HEK293T (cell line): ENCODE results near the gene CHD2.

Experiments used
- ARNT ChIP-seq: fragments of 450-650 bp; IDR thresholded peaks from 2 replicates; pipeline ENCODE4 v1.6.1; 2017; ENCODE audit warnings: mild to moderate bottlenecking
- BHLHE40 ChIP-seq: fragments of 450-650 bp; IDR thresholded peaks from 2 replicates; pipeline ENCODE4 v1.6.1; 2016; ENCODE audit warnings: mild to moderate bottlenecking, moderate library complexity, borderline replicate concordance
- CTBP1 ChIP-seq: fragments of 450-650 bp; IDR thresholded peaks from 2 replicates; pipeline ENCODE4 v1.6.1; 2016; ENCODE audit warnings: borderline replicate concordance
- ELF4 ChIP-seq: fragments of 450-650 bp; IDR thresholded peaks from 2 replicates; pipeline ENCODE4 v1.6.1; 2017; ENCODE audit warnings: antibody characterized with exemption
- FOXA1 ChIP-seq: fragments of 450-650 bp; IDR thresholded peaks from 2 replicates; pipeline ENCODE4 v1.6.1; 2016; ENCODE audit warnings: mild to moderate bottlenecking
- FOXM1 ChIP-seq: fragments of 450-650 bp; IDR thresholded peaks from 2 replicates; pipeline ENCODE4 v1.6.1; 2017; ENCODE audit warnings: mild to moderate bottlenecking, borderline replicate concordance
- HDGF ChIP-seq: fragments of 450-650 bp; IDR thresholded peaks from 2 replicates; pipeline ENCODE4 v1.6.1; 2017; ENCODE audit warnings: antibody characterized with exemption, borderline replicate concordance
- L3MBTL2 ChIP-seq: fragments of 450-650 bp; conservative IDR thresholded peaks from 2 replicates; pipeline ENCODE4 v1.6.1; 2016; ENCODE audit warnings: mild to moderate bottlenecking
- NFRKB ChIP-seq: fragments of 450-650 bp; IDR thresholded peaks from 2 replicates; pipeline ENCODE4 v1.6.1; 2016; ENCODE audit warnings: mild to moderate bottlenecking, moderate library complexity
- PKNOX1 ChIP-seq: fragments of 450-650 bp; IDR thresholded peaks from 2 replicates; pipeline ENCODE4 v1.6.1; 2016
- SP1 ChIP-seq: fragments of 450-650 bp; IDR thresholded peaks from 2 replicates; pipeline ENCODE4 v1.6.1; 2017
- SUZ12 ChIP-seq: fragments of 450-650 bp; IDR thresholded peaks from 2 replicates; pipeline ENCODE4 v1.6.1; 2016; ENCODE audit warnings: mild to moderate bottlenecking
- TARDBP ChIP-seq: fragments of 450-650 bp; IDR thresholded peaks from 2 replicates; pipeline ENCODE4 v1.6.1; 2016
- ZNF384 ChIP-seq: fragments of 450-650 bp; IDR thresholded peaks from 2 replicates; pipeline ENCODE4 v1.6.1; 2016

- TF ChIP-seq SUZ12 (no peak), L3MBTL2 (no peak), ARNT (no peak), FOXA1 (no peak), ELF4 (no peak), SP1 (no peak), FOXM1 (no peak), CTBP1 (no peak), TARDBP (no peak), ZNF384 (no peak), PKNOX1 (no peak), NFRKB (no peak), HDGF (no peak), BHLHE40 (no peak)
These were observed 21.5 kb upstream of the CHD2 start for GRCh38 chr15:92878593-92879053.
